ENCODE data around the gene TSFM. TPM values are rescaled to one million over a fixed set of nuclear protein-coding genes. Genes with fewer than 3 reads are reported as not detected.

The TSFM gene
- total and polyA plus RNA-seq, 9 of the 15 experiments (the other 6 are each of a cell fraction or from before 2014, with no cell fraction given) = 44.6 to 198 (median 60.2) TPM

GRCh38 chr12:57771873-57772428 is 10.6 kb upstream of the TSFM start, which contains the start of gene METTL1 (continued):
- TF ChIP-seq GTF3C2 (IDR thresholded peaks at IDR 0.05; ENCODE audit: borderline replicate concordance, extremely low read depth, insufficient read length) = no peak
- no peak for TF ChIP-seq KAT2B (IDR thresholded peaks at IDR 0.05; ENCODE audit: low read depth, low read length)
- no peak for TF ChIP-seq CHD4 (IDR thresholded peaks at IDR 0.05; ENCODE audit: insufficient read depth, insufficient replicate concordance, low read depth, low read length, poor library complexity, severe bottlenecking)
- no peak for TF ChIP-seq NFXL1 (CRISPR knock-in tag; IDR thresholded peaks at IDR 0.05)
- TF ChIP-seq ZNF175 (CRISPR knock-in tag; IDR thresholded peaks at IDR 0.05; ENCODE audit: low read depth) = 0 out of 2 replicates have a peak, but pooled peaks have one; percentile 57
- peak in 1 of 2 experiments; percentile 1; a peak in 1 of 4 replicates for TF ChIP-seq MLLT1 (IDR thresholded peaks at IDR 0.05)
- no peak; the same call in 1 of the 2 replicates for TF ChIP-seq ZNF431 (CRISPR knock-in tag; IDR thresholded peaks at IDR 0.05)
- no peak for TF ChIP-seq ZNF217 (CRISPR knock-in tag; IDR thresholded peaks at IDR 0.05)
- no peak for TF ChIP-seq ARHGAP35 (IDR thresholded peaks at IDR 0.05; ENCODE audit: partially characterized antibody)
- peak; percentile 100 for TF ChIP-seq SAP30 (IDR thresholded peaks at IDR 0.05; ENCODE audit: borderline replicate concordance, insufficient read depth, low read depth, low read length, poor library complexity, severe bottlenecking)
- TF ChIP-seq UBTF (IDR thresholded peaks at IDR 0.05; ENCODE audit: borderline replicate concordance in 1 of 2, low read depth in 2 of 2, low read length in 2 of 2) = no peak
- TF ChIP-seq ZBED1 (IDR thresholded peaks at IDR 0.05) = no peak
- no peak for TF ChIP-seq TAL1 (IDR thresholded peaks at IDR 0.05)
- no peak for TF ChIP-seq ZNF253 (CRISPR knock-in tag; conservative IDR thresholded peaks at IDR 0.05)
- no peak for TF ChIP-seq EP300 (IDR thresholded peaks at IDR 0.05; ENCODE audit: low read length)
- TF ChIP-seq RFX1 (IDR thresholded peaks at IDR 0.05) = no peak
- TF ChIP-seq NKRF (IDR thresholded peaks at IDR 0.05; ENCODE audit: borderline replicate concordance) = peak; percentile 100
- no peak for TF ChIP-seq POLR3G (IDR thresholded peaks at IDR 0.05; ENCODE audit: extremely low read depth, insufficient read length, insufficient replicate concordance)
- peak; percentile 92 for TF ChIP-seq NFRKB (IDR thresholded peaks at IDR 0.05; ENCODE audit: low read depth)
- peak; percentile 33; the same call in 1 of the 2 replicates for TF ChIP-seq NCOA1 (IDR thresholded peaks at IDR 0.05; ENCODE audit: low read depth)

Measured in K562 (cell line).